Activated naive CD8-positive, alpha-beta T cell treated with anti-CD3 and anti-CD28 coated beads for 36 hours (primary cell): ENCODE results near the gene PRKAR1B. TPM values are rescaled to one million over a fixed set of nuclear protein-coding genes. Genes with fewer than 3 reads are reported as not detected.
"Not testable (repeated sequence)": the region's sequence is repeated elsewhere in the genome, so short reads cannot be mapped to it uniquely, and the experiment has no call there.

Experiments used
- DNase-seq: peaks from one replicate; pipeline ENCODE4 v3.0.0; 2021
- H3K27ac Mint-ChIP-seq: one replicate; pipeline ENCODE4 v1.8.0; 2022; ENCODE audit warnings: mild to moderate bottlenecking, moderate library complexity, mixed read lengths
- H3K27me3 Mint-ChIP-seq: one replicate; pipeline ENCODE4 v1.8.0; 2022; ENCODE audit warnings: mild to moderate bottlenecking, mixed read lengths
- H3K36me3 Mint-ChIP-seq: one replicate; pipeline ENCODE4 v1.8.0; 2021; ENCODE audit warnings: mild to moderate bottlenecking, mixed read lengths
- H3K4me1 Mint-ChIP-seq: one replicate; pipeline ENCODE4 v1.8.0; 2021; ENCODE audit warnings: mixed read lengths
- H3K4me3 Mint-ChIP-seq: one replicate; pipeline ENCODE4 v1.8.0; 2022; ENCODE audit warnings: mild to moderate bottlenecking, moderate library complexity, mixed read lengths
- H3K9me3 Mint-ChIP-seq: one replicate; pipeline ENCODE4 v1.8.0; 2022; ENCODE audit warnings: mixed read lengths
- total RNA-seq, 2 experiments: library from RNA; stranded (reverse); gene quantifications; one replicate each; pipeline ENCODE4 v1.2.3, GENCODE V29; 2021

PRKAR1B gene
- total RNA-seq, 2 experiments from 2014 or later: 38.1 to 40.2 TPM

- Mint-ChIP-seq H3K9me3 (no peaks in the 10 kb centered on the region), H3K27me3 (no peaks in the 10 kb centered on the region), H3K36me3 (peaks cover 12% of the 10 kb centered on the region), H3K27ac (no peak overlapping the region), H3K4me3 (no peak overlapping the region), H3K4me1 (peaks cover 4% of the 10 kb centered on the region)
- no peak for DNase-seq
Observed at GRCh38 chr7:560966-561630, 166.0 kb downstream of the PRKAR1B start.

GRCh38 chr7:559396-559705 lies 167.7 kb downstream of the PRKAR1B start:
- H3K9me3 Mint-ChIP-seq: no peaks in the 10 kb centered on the region

DNA sequence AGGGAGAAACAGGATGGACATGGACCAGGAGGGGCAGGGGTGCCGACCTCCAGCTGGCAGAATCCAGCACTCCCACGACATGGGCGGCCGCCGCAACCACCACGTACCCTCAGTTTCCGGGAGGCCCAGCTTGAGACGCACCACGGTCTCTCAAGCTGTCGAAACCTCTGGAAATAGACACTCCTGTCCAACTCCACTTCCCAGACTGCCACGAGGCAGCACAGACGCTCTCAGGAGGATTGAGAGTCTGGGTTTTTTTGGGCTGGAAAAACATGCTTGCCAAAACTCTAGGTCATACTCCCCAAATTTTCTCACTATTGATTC lies 169.6 kb downstream of the PRKAR1B start:
- Mint-ChIP-seq H3K9me3 (no peaks in the 10 kb centered on the region), H3K27ac (no peak overlapping the region), H3K4me1 (peaks cover 2% of the 10 kb centered on the region), H3K4me3 (no peak overlapping the region), H3K36me3 (peaks cover 14% of the 10 kb centered on the region), H3K27me3 (no peaks in the 10 kb centered on the region)
- no peak for DNase-seq

More at GRCh38 chr7:559396-559705, 167.7 kb downstream of the PRKAR1B start:
- no peak for DNase-seq
- peaks cover 14% of the 10 kb centered on the region for H3K36me3 Mint-ChIP-seq
- peaks cover 4% of the 10 kb centered on the region for H3K4me1 Mint-ChIP-seq
- H3K27me3 Mint-ChIP-seq: no peaks in the 10 kb centered on the region
- H3K27ac Mint-ChIP-seq: no peak overlapping the region
- H3K4me3 Mint-ChIP-seq: no peak overlapping the region

GRCh38 chr7:556837-557557 lies 170.1 kb downstream of the PRKAR1B start:
- H3K27me3 Mint-ChIP-seq: no peaks in the 10 kb centered on the region

GRCh38 chr7:556291-556826 lies 170.7 kb downstream of the PRKAR1B start:
- peaks cover 14% of the 10 kb centered on the region for H3K36me3 Mint-ChIP-seq
- H3K4me1 Mint-ChIP-seq: no peaks in the 10 kb centered on the region
- H3K4me3 Mint-ChIP-seq: no peak overlapping the region
- H3K9me3 Mint-ChIP-seq: no peaks in the 10 kb centered on the region
- no peak for DNase-seq
- H3K27me3 Mint-ChIP-seq: no peaks in the 10 kb centered on the region
- no peak overlapping the region for H3K27ac Mint-ChIP-seq

More at GRCh38 chr7:556837-557557, 170.1 kb downstream of the PRKAR1B start:
- Mint-ChIP-seq H3K36me3 (peaks cover 14% of the 10 kb centered on the region), H3K27ac (no peak overlapping the region), H3K9me3 (no peaks in the 10 kb centered on the region), H3K4me1 (no peaks in the 10 kb centered on the region), H3K4me3 (no peak overlapping the region)
- DNase-seq: no peak

- no peaks in the 10 kb centered on the region for H3K9me3 Mint-ChIP-seq
- H3K27me3 Mint-ChIP-seq: no peaks in the 10 kb centered on the region
- DNase-seq: no peak
- no peak overlapping the region for H3K4me3 Mint-ChIP-seq
- H3K27ac Mint-ChIP-seq: no peak overlapping the region
- H3K4me1 Mint-ChIP-seq: no peaks in the 10 kb centered on the region
- peaks cover 7% of the 10 kb centered on the region for H3K36me3 Mint-ChIP-seq
Observed at GRCh38 chr7:555551-556160, 171.4 kb downstream of the PRKAR1B start.

- Mint-ChIP-seq H3K9me3 (no peaks in the 10 kb centered on the region), H3K36me3 (peaks cover 9% of the 10 kb centered on the region), H3K27ac (no peak overlapping the region), H3K27me3 (no peaks in the 10 kb centered on the region), H3K4me3 (no peak overlapping the region), H3K4me1 (no peaks in the 10 kb centered on the region)
- no peak for DNase-seq
Observed at GRCh38 chr7:553636-554111, 173.4 kb downstream of the PRKAR1B start.

DNA sequence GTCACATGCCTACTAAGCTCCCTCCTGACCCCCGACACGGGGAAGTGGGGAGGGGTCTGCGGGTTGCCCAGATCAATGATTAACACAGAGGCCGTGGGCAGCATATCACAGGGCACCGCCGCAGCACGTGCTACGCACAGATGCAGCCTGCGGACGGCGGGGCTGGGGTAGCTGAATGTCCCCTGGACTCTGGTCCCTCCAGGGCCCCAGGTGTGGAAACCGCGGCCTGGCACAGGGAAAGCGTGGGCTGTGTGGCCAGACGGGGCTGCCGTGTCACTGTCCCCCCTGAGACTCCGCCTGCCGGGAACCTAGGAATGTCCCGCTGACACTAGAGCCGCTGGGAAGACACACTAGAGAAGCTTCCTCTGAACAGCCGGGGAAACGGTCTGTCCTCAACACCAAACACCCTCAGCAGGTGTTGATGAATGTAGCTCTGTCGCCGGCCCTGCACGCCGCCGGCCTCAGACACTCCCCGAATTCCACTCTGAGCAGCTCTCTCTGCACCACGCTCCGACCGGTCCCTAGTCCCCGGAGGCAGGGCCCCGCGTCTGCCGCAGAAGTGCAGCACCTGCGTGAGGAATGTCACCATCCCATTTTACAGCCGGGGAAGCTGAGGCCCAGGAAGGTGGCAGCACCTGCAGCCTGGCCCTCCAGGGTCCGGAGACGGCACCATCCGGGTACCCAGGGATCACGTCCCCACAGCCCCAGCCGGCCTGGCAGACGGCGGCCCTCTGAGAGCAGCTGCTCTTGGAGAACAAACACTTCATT lies 174.0 kb downstream of the PRKAR1B start:
- Mint-ChIP-seq H3K36me3 (peaks cover 11% of the 10 kb centered on the region), H3K9me3 (no peaks in the 10 kb centered on the region), H3K4me3 (no peak overlapping the region), H3K27me3 (no peaks in the 10 kb centered on the region), H3K27ac (no peak overlapping the region), H3K4me1 (no peaks in the 10 kb centered on the region)
- DNase-seq: no peak

DNA sequence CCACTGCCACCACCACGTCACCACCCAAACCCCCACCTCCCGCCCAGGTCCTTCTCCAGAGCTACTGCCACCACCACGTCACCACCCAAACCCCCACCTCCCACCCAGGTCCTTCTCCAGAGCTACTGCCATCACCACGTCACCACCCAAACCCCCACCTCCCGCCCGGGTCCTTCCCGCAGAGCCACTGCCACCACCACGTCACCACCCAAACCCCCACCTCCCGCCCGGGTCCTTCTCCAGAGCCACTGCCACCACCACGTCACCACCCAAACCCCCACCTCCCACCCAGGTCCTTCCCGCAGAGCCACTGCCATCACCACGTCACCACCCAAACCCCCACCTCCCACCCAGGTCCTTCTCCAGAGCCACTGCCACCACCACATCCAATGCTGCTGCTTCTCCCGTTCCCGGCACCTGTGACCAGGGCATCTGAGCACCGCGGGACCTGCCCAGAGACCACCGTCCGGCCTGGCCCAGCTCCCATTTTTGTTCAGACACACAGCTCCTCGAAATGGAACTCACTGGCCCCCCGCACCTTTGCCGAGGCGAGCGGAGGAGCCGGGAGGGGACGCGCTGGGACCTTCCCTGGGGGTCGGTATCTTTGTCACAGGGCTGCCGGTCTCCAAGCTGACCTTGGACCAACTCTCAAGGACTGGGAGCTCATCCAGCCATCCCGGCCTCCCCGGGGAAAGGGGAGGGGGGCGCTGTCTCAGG lies 174.8 kb downstream of the PRKAR1B start:
- H3K4me1 Mint-ChIP-seq, H3K4me3 Mint-ChIP-seq, H3K36me3 Mint-ChIP-seq, H3K27ac Mint-ChIP-seq, DNase-seq, H3K9me3 Mint-ChIP-seq, H3K27me3 Mint-ChIP-seq: not testable (repeated sequence)

- H3K36me3 Mint-ChIP-seq: peaks cover 11% of the 10 kb centered on the region
- not testable (repeated sequence) for DNase-seq, H3K27me3 Mint-ChIP-seq
Observed at GRCh38 chr7:551615-551970, 175.5 kb downstream of the PRKAR1B start.

DNA sequence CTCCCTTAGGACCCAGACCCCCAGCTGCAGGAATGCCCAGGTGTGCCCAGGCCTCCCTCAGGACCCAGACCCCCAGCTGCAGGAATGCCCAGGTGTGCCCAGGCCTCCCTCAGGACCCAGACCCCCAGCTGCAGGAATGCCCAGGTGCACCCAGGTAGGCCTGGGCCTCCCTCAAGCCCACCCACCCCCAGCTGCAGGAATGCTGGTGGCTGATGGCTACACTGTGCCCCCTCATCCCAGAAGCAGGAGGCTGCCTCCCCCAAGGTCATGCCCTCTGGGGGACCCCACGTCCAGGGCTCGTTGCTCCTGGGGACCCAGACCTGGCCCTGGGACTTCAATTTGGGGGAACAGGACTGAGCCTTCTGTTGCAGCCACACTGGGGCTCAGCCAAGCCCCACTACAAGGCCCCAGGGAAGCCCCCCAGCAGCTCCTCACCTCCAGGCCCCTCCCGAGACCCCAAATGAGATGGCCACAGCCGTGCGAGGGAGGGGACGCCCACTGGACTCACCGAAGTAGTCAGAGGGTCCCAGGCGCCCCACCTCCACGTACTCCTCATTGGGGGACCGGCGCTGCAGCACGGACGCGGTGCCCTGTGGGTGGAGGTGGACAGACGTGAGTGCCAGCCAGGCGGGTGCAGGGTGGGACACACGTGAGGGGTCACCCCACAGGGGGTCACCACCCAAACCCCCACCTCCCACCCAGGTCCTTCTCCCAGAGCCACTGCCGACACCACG lies 176.0 kb downstream of the PRKAR1B start:
- Mint-ChIP-seq H3K9me3 (no peaks in the 10 kb centered on the region), H3K36me3 (peaks cover 11% of the 10 kb centered on the region), H3K27me3 (no peaks in the 10 kb centered on the region), H3K4me3 (no peak overlapping the region), H3K27ac (no peak overlapping the region), H3K4me1 (no peaks in the 10 kb centered on the region)
- DNase-seq: no peak

More at GRCh38 chr7:551615-551970, 175.5 kb downstream of the PRKAR1B start:
- H3K4me3 Mint-ChIP-seq, H3K9me3 Mint-ChIP-seq, H3K27ac Mint-ChIP-seq, H3K4me1 Mint-ChIP-seq: not testable (repeated sequence)

- no peaks in the 10 kb centered on the region for H3K27me3 Mint-ChIP-seq
- H3K9me3 Mint-ChIP-seq: peaks cover 4% of the 10 kb centered on the region
- H3K27ac Mint-ChIP-seq: no peak overlapping the region
- DNase-seq: no peak
- no peak overlapping the region for H3K4me3 Mint-ChIP-seq
- H3K4me1 Mint-ChIP-seq: no peaks in the 10 kb centered on the region
- peaks cover 9% of the 10 kb centered on the region for H3K36me3 Mint-ChIP-seq
Observed at GRCh38 chr7:549891-550625, 177.0 kb downstream of the PRKAR1B start.

- H3K36me3 Mint-ChIP-seq: peaks cover 9% of the 10 kb centered on the region
- H3K9me3 Mint-ChIP-seq: peaks cover 4% of the 10 kb centered on the region
- H3K4me3 Mint-ChIP-seq: no peak overlapping the region
- DNase-seq: no peak
- H3K27me3 Mint-ChIP-seq: no peaks in the 10 kb centered on the region
- H3K27ac Mint-ChIP-seq: no peak overlapping the region
- no peaks in the 10 kb centered on the region for H3K4me1 Mint-ChIP-seq
Observed at GRCh38 chr7:549066-549890, 177.8 kb downstream of the PRKAR1B start.
